Activated T-helper 1 cell treated with Interleukin-2 at 50 U/mL for 16 hours (primary cell): ENCODE measurements around the gene KRTAP22-2.

Source experiments
- DNase-seq: peaks from one replicate; pipeline ENCODE4 v3.0.0-alpha.2; 2020; ENCODE audit warnings: low read depth

The KRTAP22-2 gene

GRCh38 chr21:30590297-30590696, at the start of gene KRTAP22-2:
Gene KRTAP22-2, minus strand, starts transcription at chr21:30590397.
- no peak for DNase-seq

- no peak for DNase-seq
These were observed 48.5 kb upstream of the KRTAP22-2 start for GRCh38 chr21:30638686-30639085.

GRCh38 chr21:30634906-30635305, 44.7 kb upstream of the KRTAP22-2 start, which contains the start of gene KRTAP20-2:
Gene KRTAP20-2, plus strand, starts transcription at chr21:30635206. Its CDS starts 58 bp downstream, at chr21:30635264.
- no peak for DNase-seq

- DNase-seq, result no peak
These were observed 39.0 kb upstream of the KRTAP22-2 start for GRCh38 chr21:30629200-30629599.

- no peak for DNase-seq
These were observed 37.9 kb upstream of the KRTAP22-2 start for GRCh38 chr21:30628109-30628508.

- no peak for DNase-seq
These were observed 35.4 kb upstream of the KRTAP22-2 start for GRCh38 chr21:30625449-30626165.

- no peak for DNase-seq
These were observed 33.2 kb upstream of the KRTAP22-2 start for GRCh38 chr21:30623362-30623761.

- no peak for DNase-seq
These were observed 30.3 kb upstream of the KRTAP22-2 start, which contains the start of gene KRTAP20-4 for GRCh38 chr21:30620522-30620921. Gene KRTAP20-4, plus strand, starts transcription at chr21:30620627.

GRCh38 chr21:30620080-30620479, 29.9 kb upstream of the KRTAP22-2 start:
- DNase-seq, result no peak

- DNase-seq, result no peak
These were observed 25.9 kb upstream of the KRTAP22-2 start, which contains the start of gene KRTAP20-1 for GRCh38 chr21:30616125-30616524. Gene KRTAP20-1, plus strand, starts transcription at chr21:30616425. Its CDS starts 30 bp downstream, at chr21:30616455.

GRCh38 chr21:30615199-30615598, 25.0 kb upstream of the KRTAP22-2 start:
- no peak for DNase-seq

- no peak for DNase-seq
These were observed 23.6 kb upstream of the KRTAP22-2 start, which contains the start of gene KRTAP6-1 for GRCh38 chr21:30613836-30614235. Gene KRTAP6-1, minus strand, starts transcription at chr21:30613930. Its CDS starts 26 bp downstream, at chr21:30613904.

- no peak for DNase-seq
These were observed 21.9 kb upstream of the KRTAP22-2 start for GRCh38 chr21:30612132-30612531.

GRCh38 chr21:30605968-30606367, 15.8 kb upstream of the KRTAP22-2 start:
- DNase-seq, result no peak

- DNase-seq, result no peak
These were observed 10.6 kb upstream of the KRTAP22-2 start, which contains the start of gene KRTAP22-1 for GRCh38 chr21:30600787-30601186. Gene KRTAP22-1, plus strand, starts transcription at chr21:30601087.

GRCh38 chr21:30598802-30599201, 8.6 kb upstream of the KRTAP22-2 start, which contains the start of gene KRTAP6-2:
Gene KRTAP6-2, minus strand, starts transcription at chr21:30598902. Its CDS starts 28 bp downstream, at chr21:30598874.
- no peak for DNase-seq

- no peak for DNase-seq
These were observed 1.9 kb upstream of the KRTAP22-2 start, which contains the start of gene KRTAP6-3 for GRCh38 chr21:30592140-30592539. Gene KRTAP6-3, plus strand, starts transcription at chr21:30592440. Its CDS starts 6 bp downstream, at chr21:30592446.

- no peak for DNase-seq
These were observed 7.3 kb downstream of the KRTAP22-2 start for GRCh38 chr21:30582870-30583269.

GRCh38 chr21:30580132-30580531, 10.1 kb downstream of the KRTAP22-2 start:
- DNase-seq, result no peak

GRCh38 chr21:30579346-30579745, 10.9 kb downstream of the KRTAP22-2 start:
- no peak for DNase-seq

- DNase-seq, result no peak
These were observed 12.4 kb downstream of the KRTAP22-2 start for GRCh38 chr21:30577766-30578165.

GRCh38 chr21:30567617-30568016, 22.6 kb downstream of the KRTAP22-2 start:
- no peak for DNase-seq

GRCh38 chr21:30563630-30564029, 26.6 kb downstream of the KRTAP22-2 start:
- DNase-seq, result no peak
